ENCODE results near the gene GADD45A. TPM values are rescaled to one million over a fixed set of nuclear protein-coding genes. Genes with fewer than 3 reads are reported as not detected.

The GADD45A gene
- total and polyA plus RNA-seq, 4 donors = 26.3 to 57.9 (median 33.4) TPM

GRCh38 chr1:67676287-67676686, 8.7 kb upstream of the GADD45A start:
- no peaks in the 10 kb centered on the region for H3K9me3 ChIP-seq (ENCODE audit: control insufficient read depth in 4 of 4, low read length in 3 of 4)
- H3K36me3 ChIP-seq (ENCODE audit: control insufficient read depth in 4 of 4, insufficient read depth in 3 of 4, low read depth in 1 of 4, low read length in 3 of 4) = no peaks in the 10 kb centered on the region
- H3K27me3 ChIP-seq (ENCODE audit: control insufficient read depth in 4 of 4, insufficient read depth in 4 of 4, low read length in 3 of 4) = no peaks in the 10 kb centered on the region
- H3K9ac ChIP-seq (ENCODE audit: low read depth in 1 of 2, low read length in 2 of 2) = no peak overlapping the region
- no peak for DNase-seq (ENCODE audit: low spot score)
- H3K27ac ChIP-seq (ENCODE audit: low read depth in 1 of 2, low read length in 2 of 2) = no peak overlapping the region
- no peak for TF ChIP-seq FOXA2 (IDR thresholded peaks at IDR 0.05)
- TF ChIP-seq HNF4A (conservative IDR thresholded peaks at IDR 0.05) = no peak
- TF ChIP-seq ZBTB33 (IDR thresholded peaks at IDR 0.05) = no peak
- TF ChIP-seq FOXA1 (IDR thresholded peaks at IDR 0.05) = no peak
- H3K4me3 ChIP-seq (ENCODE audit: low read depth in 1 of 3, low read length in 3 of 3) = no peak overlapping the region
- H3K4me1 ChIP-seq (ENCODE audit: control insufficient read depth in 4 of 4, insufficient read depth in 4 of 4, low read length in 3 of 4) = no peaks in the 10 kb centered on the region
- 89% methylated on average over 2 of the region's 2 CpGs for WGBS

- TF ChIP-seq JUND (IDR thresholded peaks at IDR 0.05) = no peak
- no peak for TF ChIP-seq YY1 (IDR thresholded peaks at IDR 0.05)
- TF ChIP-seq NR2F2 (IDR thresholded peaks at IDR 0.05) = no peak
- TF ChIP-seq RXRA (IDR thresholded peaks at IDR 0.05) = no peak
- TF ChIP-seq HNF4G (IDR thresholded peaks at IDR 0.05) = no peak
- no peak for TF ChIP-seq SP1 (IDR thresholded peaks at IDR 0.05)
- TF ChIP-seq, protein P1, sequence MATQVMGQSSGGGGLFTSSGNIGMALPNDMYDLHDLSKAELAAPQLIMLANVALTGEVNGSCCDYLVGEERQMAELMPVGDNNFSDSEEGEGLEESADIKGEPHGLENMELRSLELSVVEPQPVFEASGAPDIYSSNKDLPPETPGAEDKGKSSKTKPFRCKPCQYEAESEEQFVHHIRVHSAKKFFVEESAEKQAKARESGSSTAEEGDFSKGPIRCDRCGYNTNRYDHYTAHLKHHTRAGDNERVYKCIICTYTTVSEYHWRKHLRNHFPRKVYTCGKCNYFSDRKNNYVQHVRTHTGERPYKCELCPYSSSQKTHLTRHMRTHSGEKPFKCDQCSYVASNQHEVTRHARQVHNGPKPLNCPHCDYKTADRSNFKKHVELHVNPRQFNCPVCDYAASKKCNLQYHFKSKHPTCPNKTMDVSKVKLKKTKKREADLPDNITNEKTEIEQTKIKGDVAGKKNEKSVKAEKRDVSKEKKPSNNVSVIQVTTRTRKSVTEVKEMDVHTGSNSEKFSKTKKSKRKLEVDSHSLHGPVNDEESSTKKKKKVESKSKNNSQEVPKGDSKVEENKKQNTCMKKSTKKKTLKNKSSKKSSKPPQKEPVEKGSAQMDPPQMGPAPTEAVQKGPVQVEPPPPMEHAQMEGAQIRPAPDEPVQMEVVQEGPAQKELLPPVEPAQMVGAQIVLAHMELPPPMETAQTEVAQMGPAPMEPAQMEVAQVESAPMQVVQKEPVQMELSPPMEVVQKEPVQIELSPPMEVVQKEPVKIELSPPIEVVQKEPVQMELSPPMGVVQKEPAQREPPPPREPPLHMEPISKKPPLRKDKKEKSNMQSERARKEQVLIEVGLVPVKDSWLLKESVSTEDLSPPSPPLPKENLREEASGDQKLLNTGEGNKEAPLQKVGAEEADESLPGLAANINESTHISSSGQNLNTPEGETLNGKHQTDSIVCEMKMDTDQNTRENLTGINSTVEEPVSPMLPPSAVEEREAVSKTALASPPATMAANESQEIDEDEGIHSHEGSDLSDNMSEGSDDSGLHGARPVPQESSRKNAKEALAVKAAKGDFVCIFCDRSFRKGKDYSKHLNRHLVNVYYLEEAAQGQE (IDR thresholded peaks at IDR 0.05) = no peak
- TF ChIP-seq EGR1 (IDR thresholded peaks at IDR 0.05; ENCODE audit: low read depth in 2 of 2) = no peak
- TF ChIP-seq FOXA1 (IDR thresholded peaks at IDR 0.05) = no peak
- no peak for TF ChIP-seq RAD21 (IDR thresholded peaks at IDR 0.05)
- no peak for TF ChIP-seq GABPA (IDR thresholded peaks at IDR 0.05 in 1 of 2, conservative IDR thresholded peaks at IDR 0.05 in 1 of 2)
- TF ChIP-seq FOXA2 (IDR thresholded peaks at IDR 0.05) = no peak
- no peak for TF ChIP-seq TAF1 (conservative IDR thresholded peaks at IDR 0.05)
Measured at GRCh38 chr1:67676946-67677345, 8.1 kb upstream of the GADD45A start.

DNA sequence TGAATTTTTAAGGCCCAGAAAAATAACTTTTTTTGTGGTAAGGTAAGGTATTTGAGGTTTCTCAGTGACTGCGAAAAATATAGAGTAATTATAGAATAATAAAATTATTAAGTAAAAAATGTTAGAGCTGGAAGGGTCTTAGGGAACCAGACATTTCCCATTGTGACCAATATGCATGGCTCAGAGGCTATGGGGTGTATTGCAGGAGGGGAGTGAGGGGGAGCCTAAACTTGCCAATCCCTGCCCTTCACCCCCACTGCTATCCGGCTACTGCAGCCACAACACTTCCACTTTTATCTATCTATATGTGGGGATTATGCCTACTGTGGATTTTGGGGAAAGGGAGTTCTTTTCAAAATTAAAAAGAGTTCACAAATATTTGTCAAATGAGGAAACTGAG, 7.6 kb upstream of the GADD45A start:
- Histone ChIP-seq H3K9ac (ENCODE audit: low read depth in 1 of 2, low read length in 2 of 2) (no peak overlapping the region), H3K36me3 (ENCODE audit: control insufficient read depth in 4 of 4, insufficient read depth in 3 of 4, low read depth in 1 of 4, low read length in 3 of 4) (no peaks in the 10 kb centered on the region), H3K4me1 (ENCODE audit: control insufficient read depth in 4 of 4, insufficient read depth in 4 of 4, low read length in 3 of 4) (no peaks in the 10 kb centered on the region), H3K27ac (ENCODE audit: low read depth in 1 of 2, low read length in 2 of 2) (no peak overlapping the region), H3K27me3 (ENCODE audit: control insufficient read depth in 4 of 4, insufficient read depth in 4 of 4, low read length in 3 of 4) (no peaks in the 10 kb centered on the region), H3K9me3 (ENCODE audit: control insufficient read depth in 4 of 4, low read length in 3 of 4) (no peaks in the 10 kb centered on the region), H3K4me3 (ENCODE audit: low read depth in 1 of 3, low read length in 3 of 3) (no peak overlapping the region)
- 95% methylated on average over 2 of the region's 2 CpGs for WGBS
- no peak for DNase-seq (ENCODE audit: low spot score)
- TF ChIP-seq HNF4G (IDR thresholded peaks at IDR 0.05) (no peak), FOXA1 (IDR thresholded peaks at IDR 0.05) (no peak), EGR1 (IDR thresholded peaks at IDR 0.05; ENCODE audit: low read depth in 2 of 2) (no peak), RAD21 (IDR thresholded peaks at IDR 0.05) (no peak), JUND (IDR thresholded peaks at IDR 0.05) (no peak), NR2F2 (IDR thresholded peaks at IDR 0.05) (no peak), RXRA (IDR thresholded peaks at IDR 0.05) (no peak), TAF1 (conservative IDR thresholded peaks at IDR 0.05) (no peak), YY1 (IDR thresholded peaks at IDR 0.05) (no peak)
- TF ChIP-seq, protein P2, sequence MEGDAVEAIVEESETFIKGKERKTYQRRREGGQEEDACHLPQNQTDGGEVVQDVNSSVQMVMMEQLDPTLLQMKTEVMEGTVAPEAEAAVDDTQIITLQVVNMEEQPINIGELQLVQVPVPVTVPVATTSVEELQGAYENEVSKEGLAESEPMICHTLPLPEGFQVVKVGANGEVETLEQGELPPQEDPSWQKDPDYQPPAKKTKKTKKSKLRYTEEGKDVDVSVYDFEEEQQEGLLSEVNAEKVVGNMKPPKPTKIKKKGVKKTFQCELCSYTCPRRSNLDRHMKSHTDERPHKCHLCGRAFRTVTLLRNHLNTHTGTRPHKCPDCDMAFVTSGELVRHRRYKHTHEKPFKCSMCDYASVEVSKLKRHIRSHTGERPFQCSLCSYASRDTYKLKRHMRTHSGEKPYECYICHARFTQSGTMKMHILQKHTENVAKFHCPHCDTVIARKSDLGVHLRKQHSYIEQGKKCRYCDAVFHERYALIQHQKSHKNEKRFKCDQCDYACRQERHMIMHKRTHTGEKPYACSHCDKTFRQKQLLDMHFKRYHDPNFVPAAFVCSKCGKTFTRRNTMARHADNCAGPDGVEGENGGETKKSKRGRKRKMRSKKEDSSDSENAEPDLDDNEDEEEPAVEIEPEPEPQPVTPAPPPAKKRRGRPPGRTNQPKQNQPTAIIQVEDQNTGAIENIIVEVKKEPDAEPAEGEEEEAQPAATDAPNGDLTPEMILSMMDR (IDR thresholded peaks at IDR 0.05; ENCODE audit: low read depth, low read length, missing input control) = no peak
- TF ChIP-seq, protein P1 (IDR thresholded peaks at IDR 0.05) = no peak

More at GRCh38 chr1:67676946-67677345, 8.1 kb upstream of the GADD45A start:
- no peak overlapping the region for H3K9ac ChIP-seq (ENCODE audit: low read depth in 1 of 2, low read length in 2 of 2)
- H3K4me3 ChIP-seq (ENCODE audit: low read depth in 1 of 3, low read length in 3 of 3) = no peak overlapping the region
- no peaks in the 10 kb centered on the region for H3K4me1 ChIP-seq (ENCODE audit: control insufficient read depth in 4 of 4, insufficient read depth in 4 of 4, low read length in 3 of 4)
- DNase-seq (ENCODE audit: low spot score) = no peak
- H3K36me3 ChIP-seq (ENCODE audit: control insufficient read depth in 4 of 4, insufficient read depth in 3 of 4, low read depth in 1 of 4, low read length in 3 of 4) = no peaks in the 10 kb centered on the region
- H3K27ac ChIP-seq (ENCODE audit: low read depth in 1 of 2, low read length in 2 of 2) = no peak overlapping the region
- 78% methylated on average over 2 of the region's 2 CpGs for WGBS
- no peaks in the 10 kb centered on the region for H3K9me3 ChIP-seq (ENCODE audit: control insufficient read depth in 4 of 4, low read length in 3 of 4)
- H3K27me3 ChIP-seq (ENCODE audit: control insufficient read depth in 4 of 4, insufficient read depth in 4 of 4, low read length in 3 of 4) = no peaks in the 10 kb centered on the region
